ENCODE data around the gene EVI5.
"Not testable (repeated sequence)": the region's sequence is repeated elsewhere in the genome, so short reads cannot be mapped to it uniquely, and the experiment has no call there.

The EVI5 gene

GRCh38 chr1:92536211-92536979 is 248.5 kb downstream of the EVI5 start:
- in situ Hi-C loops (cut with MboI; ENCODE audit: low sequenced_read_pairs), result no loop called here

GRCh38 chr1:92532371-92532770 is 252.5 kb downstream of the EVI5 start:
- in situ Hi-C loops (cut with MboI; ENCODE audit: low sequenced_read_pairs), result not testable (repeated sequence)

DNA sequence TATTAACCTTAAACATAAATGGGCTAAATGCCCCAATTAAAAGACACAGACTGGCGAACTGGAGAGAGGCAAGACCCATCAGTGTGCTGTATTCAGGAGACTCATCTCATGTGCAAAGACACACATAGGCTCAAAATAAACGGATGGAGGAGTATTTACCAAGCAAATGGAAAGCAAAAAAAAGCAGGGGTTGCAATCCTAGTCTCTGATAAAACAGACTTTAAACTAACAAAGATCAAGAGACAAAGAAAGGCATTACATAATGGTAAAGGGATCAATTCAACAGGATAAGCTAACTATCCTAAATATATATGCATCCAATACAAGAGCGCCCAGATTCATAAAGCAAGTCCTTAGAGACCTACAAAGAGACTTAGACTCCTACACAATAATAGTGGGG is 253.0 kb downstream of the EVI5 start:
- in situ Hi-C loops (cut with MboI; ENCODE audit: low sequenced_read_pairs), result not testable (repeated sequence)

- in situ Hi-C loops (cut with MboI; ENCODE audit: low sequenced_read_pairs), result no loop called here
Measured at GRCh38 chr1:92527670-92528069, 257.2 kb downstream of the EVI5 start.

GRCh38 chr1:92524944-92525590 is 259.8 kb downstream of the EVI5 start:
- in situ Hi-C loops (cut with MboI; ENCODE audit: low sequenced_read_pairs), result not testable (repeated sequence)

DNA sequence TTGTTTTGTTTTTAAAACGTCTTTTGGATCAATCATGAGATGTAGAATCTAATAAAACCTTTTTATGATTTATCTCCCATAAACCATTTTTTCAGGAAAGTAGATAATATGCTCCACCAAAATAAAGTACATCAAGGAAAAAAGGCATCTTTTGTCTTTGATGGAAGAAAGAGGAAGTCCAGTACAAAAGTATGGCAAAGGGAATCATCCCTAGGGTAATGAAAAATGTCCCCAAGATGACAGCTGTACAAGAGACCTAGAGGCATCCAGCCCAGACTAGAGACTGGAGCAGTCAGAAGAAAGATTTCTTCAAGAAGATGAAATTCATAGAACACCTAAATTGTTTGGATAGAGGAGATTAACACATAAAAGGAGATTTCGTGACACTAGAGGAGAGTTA is 265.9 kb downstream of the EVI5 start:
- in situ Hi-C loops (cut with MboI; ENCODE audit: low sequenced_read_pairs), result no loop called here

DNA sequence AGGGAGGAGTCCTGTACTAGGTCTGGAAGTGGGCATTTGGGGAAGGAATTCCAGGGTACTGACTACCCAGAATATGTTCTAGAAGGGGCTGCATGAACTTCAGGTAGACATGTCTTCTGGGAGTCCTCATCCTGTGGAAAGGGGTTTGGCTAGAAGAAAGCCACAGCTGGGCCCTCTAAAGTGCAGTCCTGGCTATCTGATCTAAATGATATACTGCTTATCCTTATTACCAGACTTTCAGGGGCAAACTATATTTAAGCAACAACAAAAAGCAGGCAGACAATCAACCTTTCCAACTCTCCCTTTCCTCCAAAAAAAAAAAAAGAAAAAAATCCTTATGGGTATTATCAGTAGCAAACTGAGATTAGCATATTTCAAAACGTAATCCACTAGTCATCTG is 268.3 kb downstream of the EVI5 start:
- in situ Hi-C loops (cut with MboI; ENCODE audit: low sequenced_read_pairs), result no loop called here

- in situ Hi-C loops (cut with MboI; ENCODE audit: low sequenced_read_pairs), result no loop called here
Measured at GRCh38 chr1:92515796-92516201, 269.1 kb downstream of the EVI5 start.

DNA sequence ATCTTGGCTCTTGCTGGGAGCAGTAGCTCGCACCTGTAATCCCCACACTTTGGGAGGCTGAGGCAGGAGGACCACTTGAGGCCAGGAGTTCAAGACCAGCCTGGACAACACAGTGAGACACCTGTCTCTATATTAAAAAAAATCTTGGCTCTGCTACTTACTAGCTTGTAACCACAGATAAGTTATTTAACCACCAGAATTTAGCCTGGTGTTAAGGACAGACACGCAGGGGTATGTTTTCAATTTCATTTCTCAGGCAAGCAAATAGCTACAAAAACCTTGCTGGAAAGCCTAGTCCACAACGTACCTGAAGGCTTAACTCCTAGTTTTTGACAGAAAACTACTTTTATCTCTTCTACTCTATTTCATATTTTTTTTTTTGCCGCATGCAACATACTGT is 273.4 kb downstream of the EVI5 start:
- in situ Hi-C loops (cut with MboI; ENCODE audit: low sequenced_read_pairs), result no loop called here

DNA sequence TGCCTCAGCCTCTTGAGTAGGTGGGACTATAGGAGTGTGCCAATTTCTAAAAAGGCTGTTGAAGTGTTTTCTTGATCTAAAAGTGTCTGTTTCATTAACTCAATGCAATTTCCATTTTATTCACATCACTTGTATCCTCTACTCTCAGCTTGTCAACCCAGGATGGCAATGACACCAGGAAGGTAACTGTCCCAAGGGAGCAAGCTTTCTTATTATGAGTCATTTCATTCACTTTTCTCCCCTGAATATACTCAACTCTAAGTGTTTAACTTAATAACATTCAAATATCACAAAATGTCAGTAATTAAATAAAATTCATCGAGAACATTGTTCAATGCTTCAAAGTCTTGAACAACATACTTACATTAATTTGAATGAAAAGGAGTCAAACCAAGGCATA is 275.3 kb downstream of the EVI5 start:
- in situ Hi-C loops (cut with MboI; ENCODE audit: low sequenced_read_pairs), result no loop called here

DNA sequence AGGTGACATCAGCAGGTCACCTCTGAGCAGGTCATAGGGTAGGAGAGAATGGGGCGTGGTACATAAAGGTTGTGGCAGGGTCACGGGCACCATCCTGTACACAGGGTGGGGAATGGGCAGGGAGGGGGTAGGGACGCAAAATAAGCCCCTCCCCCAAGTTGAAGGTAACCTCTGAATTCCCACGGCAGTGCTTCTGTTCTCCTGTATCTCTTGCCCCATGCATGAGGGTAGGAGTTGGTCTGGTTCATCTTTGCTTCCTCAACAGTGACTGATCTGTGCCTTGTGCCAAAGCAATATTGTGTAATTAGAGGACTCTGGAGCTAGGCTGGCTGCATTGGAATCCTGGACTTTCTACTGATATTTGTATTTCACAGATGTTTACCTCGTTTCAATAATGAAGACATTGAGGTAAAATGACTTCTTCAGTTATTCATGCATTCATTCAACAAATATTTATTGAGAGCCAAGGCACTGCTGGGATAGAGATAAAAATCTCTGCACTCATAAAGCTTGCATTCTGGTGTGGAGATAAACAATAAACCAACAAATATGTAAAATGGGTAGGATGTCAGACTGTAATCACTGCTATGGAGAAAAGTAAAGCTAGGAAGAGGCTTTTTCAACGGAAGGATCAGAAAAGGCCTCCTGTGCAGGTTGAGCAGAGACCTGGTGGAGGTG is 279.8 kb downstream of the EVI5 start:
- in situ Hi-C loops (cut with MboI; ENCODE audit: low sequenced_read_pairs), result no loop called here

DNA sequence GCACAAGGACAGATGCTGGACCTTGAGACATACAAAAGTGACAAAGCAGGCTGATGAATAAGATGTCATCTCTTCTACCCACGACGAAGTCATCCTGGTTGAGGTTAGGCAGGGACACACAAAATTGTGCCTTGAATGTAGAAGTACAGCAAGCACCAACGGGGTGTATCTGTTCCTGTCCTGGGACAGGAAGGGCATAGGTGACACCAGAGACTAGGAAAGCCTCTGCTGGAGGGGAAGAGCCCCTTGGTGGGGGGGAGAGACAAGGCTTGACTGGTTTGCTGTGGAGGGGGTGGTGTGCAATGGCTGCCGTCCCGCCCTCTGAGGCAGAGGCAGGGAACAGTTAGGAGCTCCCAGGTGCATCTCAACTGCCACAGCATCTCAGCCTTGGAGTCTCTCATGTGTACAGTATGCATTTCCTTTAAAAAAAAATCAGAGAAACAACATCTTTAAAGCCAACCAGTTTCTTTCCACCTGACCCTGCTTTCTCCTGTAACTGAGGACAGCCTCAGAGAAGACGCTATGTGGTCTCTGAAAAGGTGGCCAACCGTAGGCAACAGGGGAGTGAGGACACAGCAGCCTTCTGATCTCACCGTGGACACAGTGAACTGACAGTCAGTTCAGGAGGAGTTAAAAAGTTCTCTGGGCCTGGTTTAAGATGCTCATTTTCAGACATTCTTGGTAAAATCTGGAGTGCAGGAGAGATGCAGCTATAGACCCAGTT is 280.5 kb downstream of the EVI5 start:
- in situ Hi-C loops (cut with MboI; ENCODE audit: low sequenced_read_pairs), result no loop called here

DNA sequence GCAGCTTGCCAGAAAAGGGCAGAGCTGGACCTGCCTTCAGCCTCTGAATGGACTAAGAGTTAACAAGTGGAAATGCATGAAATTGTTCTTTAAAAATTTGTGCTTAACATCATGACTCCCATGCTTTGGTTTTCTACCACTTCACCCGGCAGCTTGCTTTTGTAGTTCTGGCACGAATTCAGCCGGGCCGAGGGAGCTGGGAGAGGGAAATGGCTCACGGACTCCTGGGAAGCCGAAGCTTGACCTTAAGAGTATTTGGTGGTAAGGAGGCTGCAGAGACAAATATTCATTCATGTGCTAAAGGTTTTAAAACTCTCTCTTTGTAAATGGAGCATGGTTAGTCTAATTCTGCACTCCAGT is 281.0 kb downstream of the EVI5 start:
- in situ Hi-C loops (cut with MboI; ENCODE audit: low sequenced_read_pairs), result no loop called here

DNA sequence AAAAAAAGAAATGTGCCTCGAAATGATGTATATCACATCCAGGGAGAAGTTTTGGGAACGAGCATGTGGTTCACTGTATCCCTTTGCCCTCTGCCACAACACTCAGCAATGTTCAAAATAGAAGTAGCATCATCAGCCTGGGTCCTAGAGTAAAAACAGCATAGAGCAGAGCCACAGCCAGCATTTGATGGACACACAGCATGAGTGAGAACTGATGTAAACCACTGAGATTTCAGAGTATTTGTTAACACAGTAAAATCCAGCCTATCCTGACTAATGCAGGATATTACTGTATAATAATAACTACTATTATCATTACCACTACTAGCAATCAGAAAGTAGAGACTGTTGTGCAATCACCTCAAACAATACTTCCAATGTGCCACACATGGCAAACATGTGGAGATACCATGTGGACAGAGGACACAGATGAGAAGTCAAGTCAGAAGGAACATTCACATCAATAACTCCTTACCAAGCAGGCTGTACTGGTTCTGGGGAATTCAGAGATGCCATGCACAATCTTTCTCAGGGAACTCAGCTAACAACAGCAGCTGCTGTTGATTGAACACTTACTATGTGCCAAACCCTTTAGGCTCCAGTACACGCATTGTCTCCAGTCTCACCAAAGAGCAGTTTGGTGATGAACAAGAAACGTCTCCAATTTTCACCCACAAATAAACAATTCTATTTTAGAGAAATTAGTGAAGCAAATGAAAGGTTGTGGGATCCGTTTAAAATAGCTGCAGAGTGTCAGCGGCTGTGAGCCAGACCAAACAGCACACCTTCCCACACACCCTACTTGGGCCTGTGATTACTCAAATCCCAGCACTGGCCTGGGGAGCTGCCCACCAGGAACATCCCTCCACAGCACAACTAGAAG is 281.6 kb downstream of the EVI5 start:
- in situ Hi-C loops (cut with MboI; ENCODE audit: low sequenced_read_pairs), result no loop called here

DNA sequence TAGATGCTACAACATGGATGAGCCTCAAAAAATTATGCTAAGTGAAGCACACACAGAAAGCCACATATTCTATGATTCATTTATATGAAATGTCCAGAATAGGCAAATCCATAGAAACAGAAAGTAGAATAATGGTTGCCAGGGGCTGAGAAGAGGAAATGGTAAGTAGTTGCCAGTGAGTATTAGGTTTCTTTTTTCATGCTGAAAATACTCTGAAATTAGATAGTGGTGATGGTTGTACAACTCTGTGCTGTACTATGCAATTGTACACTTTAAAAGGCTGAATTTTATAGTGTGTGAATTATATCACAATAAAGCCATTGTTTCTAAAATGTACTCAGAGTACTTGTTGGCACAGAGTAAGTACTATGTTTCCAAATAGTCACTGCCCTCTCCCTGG is 282.7 kb downstream of the EVI5 start:
- in situ Hi-C loops (cut with MboI; ENCODE audit: low sequenced_read_pairs), result no loop called here

GRCh38 chr1:92500552-92500951 is 284.4 kb downstream of the EVI5 start:
- in situ Hi-C loops (cut with MboI; ENCODE audit: low sequenced_read_pairs), result no loop called here

GRCh38 chr1:92495392-92496063 is 289.4 kb downstream of the EVI5 start:
- in situ Hi-C loops (cut with MboI; ENCODE audit: low sequenced_read_pairs), result loop anchor here (25.0 kb wide), 1 partner anchor 92 kb away; no protein-coding TSS in a partner anchor

GRCh38 chr1:92494485-92495141 is 290.3 kb downstream of the EVI5 start:
- in situ Hi-C loops (cut with MboI; ENCODE audit: low sequenced_read_pairs), result loop anchor here (25.0 kb wide), 1 partner anchor 93 kb away; no protein-coding TSS in a partner anchor

DNA sequence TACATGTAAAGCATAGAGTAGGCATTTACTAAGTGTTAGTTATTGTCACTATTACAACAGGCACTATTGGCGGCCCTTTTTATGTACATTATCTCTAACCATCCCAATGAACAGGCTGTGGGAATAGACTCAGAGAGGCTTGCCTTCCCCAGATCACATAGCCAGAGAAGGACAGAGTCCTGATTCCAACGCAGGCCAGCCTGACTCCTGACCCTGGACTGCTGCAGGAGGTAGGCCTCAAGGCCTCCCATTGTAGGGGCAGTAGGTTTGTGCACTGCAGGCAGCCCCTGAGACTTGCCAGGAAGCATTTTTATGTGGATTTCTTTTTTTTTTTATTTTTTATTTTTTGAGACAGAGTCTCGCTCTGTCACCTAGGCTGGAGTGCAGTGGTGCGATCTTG is 291.8 kb downstream of the EVI5 start:
- in situ Hi-C loops (cut with MboI; ENCODE audit: low sequenced_read_pairs), result loop anchor here (25.0 kb wide), 1 partner anchor 94 kb away; no protein-coding TSS in a partner anchor
